ENCODE data around the gene RDH11. TPM values are rescaled to one million over a fixed set of nuclear protein-coding genes. Genes with fewer than 3 reads are reported as not detected.

The RDH11 gene
- total RNA-seq: 101 and 135 TPM in 2 replicates

GRCh38 chr14:67695394-67695949 is at the start of gene RDH11:
Gene RDH11, minus strand, starts transcription at chr14:67695764. Its CDS starts 61 bp downstream, at chr14:67695703.
- no peak for TF ChIP-seq CTCF (IDR thresholded peaks at IDR 0.05; ENCODE audit: insufficient read depth, low read length, severe bottlenecking)
- Histone ChIP-seq H3K27me3 (ENCODE audit: control insufficient read depth, insufficient read depth, low read length) (no peaks in the 10 kb centered on the region), H3K4me3 (ENCODE audit: low read depth, low read length) (peak within 1 kb of the TSS; percentile 70), H3K36me3 (ENCODE audit: control insufficient read depth, insufficient read depth, low read length) (peaks cover 6% of the 10 kb centered on the region)
- FAIRE-seq (no peak), DNase-seq (ENCODE audit: low read depth) (peak; percentile 87)

- no peak overlapping the region for H3K4me3 ChIP-seq (ENCODE audit: low read depth, low read length)
- no peaks in the 10 kb centered on the region for H3K27me3 ChIP-seq (ENCODE audit: control insufficient read depth, insufficient read depth, low read length)
- DNase-seq (ENCODE audit: low read depth) (no peak), FAIRE-seq (no peak)
- TF ChIP-seq CTCF (IDR thresholded peaks at IDR 0.05; ENCODE audit: insufficient read depth, low read length, severe bottlenecking): no peak
- peaks cover 5% of the 10 kb centered on the region for H3K36me3 ChIP-seq (ENCODE audit: control insufficient read depth, insufficient read depth, low read length)
Observed at GRCh38 chr14:67744046-67744445, 48.5 kb upstream of the RDH11 start.

- FAIRE-seq (no peak), DNase-seq (ENCODE audit: low read depth) (peak; percentile 86)
- Histone ChIP-seq H3K36me3 (ENCODE audit: control insufficient read depth, insufficient read depth, low read length) (no peaks in the 10 kb centered on the region), H3K27me3 (ENCODE audit: control insufficient read depth, insufficient read depth, low read length) (no peaks in the 10 kb centered on the region), H3K4me3 (ENCODE audit: low read depth, low read length) (no peak overlapping the region)
- TF ChIP-seq CTCF (IDR thresholded peaks at IDR 0.05; ENCODE audit: insufficient read depth, low read length, severe bottlenecking): no peak
Observed at GRCh38 chr14:67738740-67739504, 43.4 kb upstream of the RDH11 start.

- Histone ChIP-seq H3K4me3 (ENCODE audit: low read depth, low read length) (no peak overlapping the region), H3K27me3 (ENCODE audit: control insufficient read depth, insufficient read depth, low read length) (no peaks in the 10 kb centered on the region), H3K36me3 (ENCODE audit: control insufficient read depth, insufficient read depth, low read length) (no peaks in the 10 kb centered on the region)
- TF ChIP-seq CTCF (IDR thresholded peaks at IDR 0.05; ENCODE audit: insufficient read depth, low read length, severe bottlenecking): no peak
- DNase-seq (ENCODE audit: low read depth) (no peak), FAIRE-seq (no peak)
Observed at GRCh38 chr14:67736771-67737170, 41.2 kb upstream of the RDH11 start.

- no peaks in the 10 kb centered on the region for H3K36me3 ChIP-seq (ENCODE audit: control insufficient read depth, insufficient read depth, low read length)
- FAIRE-seq (no peak), DNase-seq (ENCODE audit: low read depth) (no peak)
Observed at GRCh38 chr14:67735336-67736147, 40.0 kb upstream of the RDH11 start.

More at GRCh38 chr14:67735336-67736147, 40.0 kb upstream of the RDH11 start:
- no peak overlapping the region for H3K4me3 ChIP-seq (ENCODE audit: low read depth, low read length)
- TF ChIP-seq CTCF (IDR thresholded peaks at IDR 0.05; ENCODE audit: insufficient read depth, low read length, severe bottlenecking): no peak
- no peaks in the 10 kb centered on the region for H3K27me3 ChIP-seq (ENCODE audit: control insufficient read depth, insufficient read depth, low read length)

Measured in bronchial epithelial cell (primary cell).